GM19239 (cell line): ENCODE measurements around the gene XIST.
A peak's percentile ranks its signal among the peaks of the same experiment; 100 is the strongest.
"Not testable (repeated sequence)": the region's sequence is repeated elsewhere in the genome, so short reads cannot be mapped to it uniquely, and the experiment has no call there.

Source experiments
- DNase-seq: peaks from one replicate; pipeline ENCODE4 v3.0.0; 2011; ENCODE audit warnings: low spot score; ENCODE audit not compliant: insufficient read length
- FAIRE-seq: peaks from 2 replicates; lab custom pipeline; 2011; peaks lifted over from hg19 to GRCh38; lab: Jason Lieb, UNC

XIST gene

DNA sequence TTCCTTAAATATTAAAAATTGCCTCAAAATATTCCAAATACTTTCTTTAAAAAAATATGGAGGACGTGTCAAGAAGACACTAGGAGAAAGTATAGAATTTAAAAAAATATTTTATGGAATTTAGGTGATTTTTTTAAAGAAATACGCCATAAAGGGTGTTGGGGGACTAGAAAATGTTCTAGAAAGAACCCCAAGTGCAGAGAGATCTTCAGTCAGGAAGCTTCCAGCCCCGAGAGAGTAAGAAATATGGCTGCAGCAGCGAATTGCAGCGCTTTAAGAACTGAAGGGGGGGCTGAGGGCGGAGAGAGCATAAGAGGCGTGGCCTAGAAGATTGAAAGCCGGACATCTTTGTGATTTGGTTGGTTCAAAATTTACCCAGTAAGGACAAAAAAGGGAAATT is at the start of gene XIST:
Gene XIST, minus strand, starts transcription at position 248 of the 400 bp plus-strand sequence.
- FAIRE-seq (no peak), DNase-seq (no peak)

DNA sequence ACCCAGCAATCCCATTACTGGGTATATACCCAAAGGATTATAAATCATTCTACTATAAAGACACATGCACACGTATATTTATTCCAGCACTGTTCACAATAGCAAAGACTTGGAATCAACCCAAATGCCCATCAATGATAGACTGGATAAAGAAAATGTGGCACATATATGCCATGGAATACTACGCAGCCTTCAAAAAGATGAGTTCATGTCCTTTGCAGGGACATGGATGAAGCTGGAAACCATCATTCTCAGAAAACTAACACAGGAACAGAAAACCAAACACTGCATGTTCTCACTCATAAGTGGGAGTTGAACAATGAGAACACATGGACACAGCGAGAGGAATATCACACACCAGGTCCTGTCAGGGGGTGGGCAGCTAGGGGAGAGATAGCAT is 45.8 kb upstream of the XIST start:
- not testable (repeated sequence) for DNase-seq, FAIRE-seq

DNA sequence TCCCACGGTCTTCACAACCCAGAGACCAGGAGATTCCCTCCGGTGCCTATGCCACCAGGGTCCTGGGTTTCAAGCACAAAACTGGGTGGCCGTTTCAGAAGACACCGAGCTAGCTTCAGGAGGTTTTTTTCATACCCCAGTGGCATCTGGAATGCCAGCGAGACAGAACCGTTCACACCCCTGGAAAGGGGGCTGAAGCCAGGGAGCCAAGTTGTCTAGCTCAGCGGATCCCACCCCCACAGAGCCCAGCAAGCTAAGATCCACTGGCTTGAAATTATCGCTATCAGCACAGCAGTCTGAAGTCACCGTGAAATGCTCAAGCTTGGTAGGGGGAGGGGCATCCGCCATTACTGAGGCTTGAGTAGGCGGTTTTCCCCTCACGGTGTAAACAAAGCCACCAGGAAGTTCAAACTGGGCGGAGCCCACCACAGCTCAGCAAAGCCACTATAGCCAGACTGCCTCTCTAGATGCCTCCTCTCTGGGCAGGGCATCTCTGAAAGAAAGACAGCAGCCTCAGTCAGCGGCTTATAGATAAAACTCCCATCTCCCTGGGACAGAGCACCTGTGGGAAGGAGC is 40.1 kb upstream of the XIST start:
- not testable (repeated sequence) for FAIRE-seq, DNase-seq

DNA sequence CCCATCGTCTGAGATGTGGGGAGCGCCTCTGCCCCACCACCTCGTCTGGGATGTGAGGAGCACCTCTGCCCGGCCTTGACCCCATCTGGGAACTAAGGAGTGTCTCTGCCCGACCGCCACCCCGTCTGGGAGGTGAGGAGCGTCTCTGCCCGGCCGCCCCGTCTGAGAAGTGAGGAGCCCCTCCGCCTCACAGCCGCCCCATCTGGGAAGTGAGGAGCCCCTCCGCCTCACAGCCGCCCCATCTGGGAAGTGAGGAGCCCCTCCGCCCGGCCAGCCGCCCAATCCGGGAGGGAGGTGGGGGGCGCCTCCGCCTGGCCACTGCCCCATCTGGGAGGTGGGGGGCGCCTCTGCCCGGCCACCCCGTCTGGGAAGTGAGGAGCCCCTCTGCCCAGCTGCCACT is 29.7 kb upstream of the XIST start:
- not testable (repeated sequence) for DNase-seq, FAIRE-seq

DNA sequence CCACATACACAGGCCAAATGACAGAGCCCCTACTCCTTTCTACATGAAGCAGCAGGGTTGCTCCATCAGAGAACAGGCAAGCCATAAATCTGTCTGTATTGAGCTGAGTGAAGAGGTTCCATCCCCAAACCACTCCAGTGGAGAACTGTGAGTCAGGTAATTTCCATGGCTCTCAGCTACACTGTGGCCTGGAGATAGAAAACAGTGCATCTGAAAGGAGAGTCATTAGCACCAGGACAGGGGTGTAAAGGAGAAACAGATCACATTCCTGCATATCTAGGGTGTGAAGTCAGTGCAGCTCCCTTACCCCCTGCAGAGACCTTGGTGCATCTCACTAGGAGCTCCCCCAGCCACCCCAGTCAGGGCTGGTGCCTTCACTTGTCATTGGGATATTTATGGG is 25.2 kb upstream of the XIST start:
- no peak for FAIRE-seq
- no peak for DNase-seq

DNA sequence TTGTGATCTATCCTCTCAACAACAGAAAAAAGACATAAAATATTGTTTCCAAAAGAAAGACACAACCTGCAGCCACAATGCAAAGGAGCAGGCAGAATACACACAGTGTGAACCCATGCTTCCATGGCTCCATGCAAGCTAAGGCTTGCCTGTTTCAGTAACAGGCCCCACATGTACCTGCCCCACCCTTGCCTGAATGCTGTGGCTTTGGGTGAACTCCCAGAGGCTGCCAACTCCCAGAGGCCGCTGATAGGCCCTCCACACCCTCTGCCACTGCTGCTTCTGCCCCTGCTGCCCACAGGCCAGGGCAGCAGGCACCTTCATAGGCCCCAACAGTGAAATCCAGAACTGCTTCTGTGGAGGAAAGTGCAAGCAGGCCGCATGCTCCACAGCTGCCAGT is 24.4 kb upstream of the XIST start:
- FAIRE-seq (no peak), DNase-seq (no peak)

DNA sequence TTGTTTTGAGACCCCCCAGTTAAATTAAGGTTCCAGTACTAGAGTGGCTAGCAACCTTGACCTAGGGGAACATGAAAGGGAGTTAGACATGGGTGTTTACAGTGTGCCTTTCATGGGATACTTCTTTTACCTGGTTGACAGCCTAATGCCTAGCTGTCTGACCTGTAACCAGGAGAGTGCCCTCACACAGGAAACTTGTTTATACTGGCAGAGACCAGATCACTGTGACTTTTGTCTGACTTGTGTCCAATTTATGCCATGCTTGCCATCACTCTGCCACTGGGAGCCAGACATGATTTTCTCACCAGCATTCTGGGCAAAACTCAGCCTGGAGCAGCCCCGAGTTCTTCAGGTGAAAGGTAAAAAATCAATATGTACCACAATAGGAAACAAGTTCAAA is 16.4 kb upstream of the XIST start:
- no peak for FAIRE-seq
- DNase-seq = no peak

DNA sequence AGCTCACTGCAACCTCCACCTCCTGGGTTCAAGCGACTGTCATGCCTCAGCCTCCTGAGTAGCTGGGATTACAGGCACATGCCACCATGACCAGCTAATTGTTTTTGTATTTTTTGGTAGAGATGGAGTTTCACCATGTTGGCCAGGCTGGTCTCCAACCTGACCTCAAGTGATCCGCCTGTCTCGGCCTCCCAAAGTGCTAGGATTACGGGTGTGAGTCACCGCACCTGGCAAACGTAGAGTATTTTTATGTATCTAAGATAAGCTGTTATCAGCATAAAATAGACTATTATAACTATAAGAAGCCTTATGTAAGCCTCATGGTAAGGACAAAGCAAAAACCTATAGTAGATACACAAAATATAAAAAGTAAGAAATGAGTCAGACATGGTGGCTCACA is 14.6 kb upstream of the XIST start:
- no peak for FAIRE-seq
- no peak for DNase-seq

DNA sequence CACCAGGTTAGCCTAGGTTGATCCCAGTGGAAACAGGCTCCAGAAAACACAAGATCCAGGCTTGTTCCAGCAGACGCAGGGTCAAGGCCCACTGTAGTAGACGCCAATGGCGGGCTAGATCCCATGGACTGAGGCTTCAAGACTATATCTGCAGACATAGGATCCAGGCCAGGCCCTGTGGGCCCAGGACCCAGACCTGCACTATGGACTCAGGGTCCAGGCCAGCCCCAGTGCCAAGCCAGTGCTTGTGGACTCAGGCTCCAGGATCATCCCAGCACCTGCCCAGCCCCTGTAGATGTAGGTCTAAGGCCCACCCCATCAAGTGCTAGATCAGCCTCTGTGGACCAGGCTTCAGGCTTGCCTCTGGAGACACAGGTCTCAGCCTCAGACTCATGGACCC is 11.3 kb upstream of the XIST start:
- FAIRE-seq (no peak), DNase-seq (no peak)

DNA sequence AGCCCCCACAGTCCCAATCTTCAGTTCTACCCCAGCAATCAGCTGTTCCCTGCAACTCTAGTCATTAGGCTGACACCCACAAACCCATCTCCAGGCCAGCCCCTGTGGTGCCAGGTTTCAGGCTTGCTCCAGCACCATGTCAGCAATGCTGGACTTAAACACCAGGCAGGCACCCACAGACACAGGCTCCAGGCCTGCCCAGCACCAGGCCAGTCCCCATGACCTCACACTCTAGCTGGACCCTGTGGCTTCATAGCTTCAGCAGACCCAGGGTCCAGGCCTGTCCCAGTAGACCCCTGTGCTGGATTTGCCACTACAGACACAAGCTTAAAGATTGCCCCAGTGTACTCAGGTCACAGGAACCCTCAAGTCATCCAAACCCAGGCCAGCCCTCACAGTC is 10.8 kb upstream of the XIST start:
- no peak for DNase-seq
- no peak for FAIRE-seq

DNA sequence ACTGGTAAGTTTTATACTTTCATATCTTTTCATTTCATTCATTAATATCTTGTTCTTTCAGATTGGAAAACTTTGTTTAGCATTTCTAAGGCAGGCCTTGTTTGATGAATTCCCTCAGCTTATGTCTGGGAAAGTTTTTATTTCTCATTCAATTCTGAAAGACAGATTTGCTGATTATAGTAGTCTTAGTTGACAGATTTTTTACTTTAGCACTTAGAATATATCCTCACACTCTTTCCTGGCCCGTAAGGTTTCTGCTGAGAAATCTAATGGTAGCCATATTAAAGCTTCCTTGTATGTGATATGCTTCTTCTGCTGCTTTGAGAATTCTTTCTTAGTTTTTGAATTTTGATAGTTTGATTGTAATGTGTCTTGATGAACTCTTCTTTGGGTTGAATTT is 7.1 kb upstream of the XIST start:
- DNase-seq = no peak
- FAIRE-seq = no peak

DNA sequence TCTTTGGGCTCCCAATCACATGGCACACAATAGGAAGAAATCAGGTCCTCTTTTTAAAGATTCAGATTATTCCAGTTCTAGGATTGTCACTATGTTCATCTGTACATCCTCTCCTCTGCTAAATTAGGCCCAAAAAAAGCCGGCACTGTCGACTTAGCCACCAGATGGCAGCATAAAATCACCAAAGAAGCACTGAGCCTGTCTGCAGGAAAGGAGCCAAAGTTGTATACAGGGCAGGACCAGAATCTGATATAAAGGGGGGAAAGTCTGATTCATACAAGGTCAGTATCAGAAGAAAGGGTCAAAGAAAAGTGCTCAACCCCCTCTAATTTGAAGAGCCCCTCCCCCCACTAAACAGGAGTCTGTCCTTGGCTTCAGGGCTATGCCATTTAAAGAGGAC is 3.0 kb upstream of the XIST start:
- FAIRE-seq (peak; percentile 95), DNase-seq (peak; percentile 9)

DNA sequence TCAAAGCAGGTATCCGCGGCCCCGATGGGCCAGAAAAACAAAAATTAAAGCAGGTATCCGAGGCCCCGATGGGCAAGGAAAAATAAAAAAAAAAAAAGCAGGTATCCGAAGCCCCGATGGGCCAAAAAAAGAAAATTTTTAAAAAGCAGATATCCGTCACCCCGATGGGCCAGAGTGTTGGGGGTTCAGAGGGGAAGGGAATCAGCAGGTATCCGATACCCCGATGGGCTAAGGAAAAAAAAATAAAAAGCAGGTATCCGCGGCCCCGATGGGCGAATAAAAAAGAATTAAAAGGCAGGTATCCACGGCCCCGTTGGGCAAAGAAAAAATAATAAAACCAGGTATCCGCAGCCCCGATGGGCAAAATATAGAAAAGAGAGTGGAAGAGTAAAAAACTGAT is 492 bp downstream of the XIST start:
- DNase-seq (no peak), FAIRE-seq (no peak)

DNA sequence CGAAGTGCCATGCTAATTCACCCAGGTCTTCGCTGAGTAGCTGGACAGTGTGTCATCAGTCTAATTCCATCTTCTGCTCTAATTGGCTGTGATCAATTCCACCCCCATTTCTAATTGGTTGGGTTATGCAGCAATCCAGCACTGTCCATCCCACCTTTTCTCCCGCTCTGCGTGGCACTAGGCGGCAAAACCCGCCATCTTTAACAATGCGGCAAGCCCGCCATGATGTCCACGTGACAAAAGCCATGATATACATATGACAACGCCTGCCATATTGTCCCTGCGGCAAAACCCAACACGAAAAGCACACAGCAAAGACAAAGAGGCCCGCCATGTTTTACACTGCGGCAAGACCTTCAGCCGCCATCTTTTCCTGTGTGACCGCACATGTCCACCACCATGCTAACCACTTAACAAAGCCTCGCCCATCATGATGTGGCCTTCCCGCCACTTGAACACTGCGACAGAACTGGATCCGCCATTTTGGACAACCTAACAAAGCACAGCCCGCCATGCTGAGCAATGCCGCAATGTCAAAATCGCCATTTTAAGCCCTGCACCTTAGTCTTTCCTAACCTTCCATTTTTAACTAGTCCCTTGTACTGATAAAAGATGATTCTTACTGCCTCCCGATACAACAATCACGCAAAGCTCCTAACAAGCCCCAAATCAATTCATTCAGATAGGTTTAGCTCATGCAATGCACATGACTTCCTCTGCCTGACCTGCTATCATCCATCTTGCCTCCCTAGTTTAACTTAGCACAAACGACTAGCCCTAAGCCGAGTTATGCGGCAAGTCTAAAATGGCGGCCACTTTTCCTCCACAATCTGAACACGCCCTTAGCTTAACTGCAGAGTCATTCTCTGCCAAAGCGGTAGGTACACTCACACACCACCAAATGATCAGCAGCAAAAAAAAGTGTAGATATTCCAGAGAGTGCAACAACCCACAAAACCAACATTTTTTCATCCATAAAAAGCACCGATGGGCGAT is 1.2 kb downstream of the XIST start:
- DNase-seq = no peak
- no peak for FAIRE-seq

DNA sequence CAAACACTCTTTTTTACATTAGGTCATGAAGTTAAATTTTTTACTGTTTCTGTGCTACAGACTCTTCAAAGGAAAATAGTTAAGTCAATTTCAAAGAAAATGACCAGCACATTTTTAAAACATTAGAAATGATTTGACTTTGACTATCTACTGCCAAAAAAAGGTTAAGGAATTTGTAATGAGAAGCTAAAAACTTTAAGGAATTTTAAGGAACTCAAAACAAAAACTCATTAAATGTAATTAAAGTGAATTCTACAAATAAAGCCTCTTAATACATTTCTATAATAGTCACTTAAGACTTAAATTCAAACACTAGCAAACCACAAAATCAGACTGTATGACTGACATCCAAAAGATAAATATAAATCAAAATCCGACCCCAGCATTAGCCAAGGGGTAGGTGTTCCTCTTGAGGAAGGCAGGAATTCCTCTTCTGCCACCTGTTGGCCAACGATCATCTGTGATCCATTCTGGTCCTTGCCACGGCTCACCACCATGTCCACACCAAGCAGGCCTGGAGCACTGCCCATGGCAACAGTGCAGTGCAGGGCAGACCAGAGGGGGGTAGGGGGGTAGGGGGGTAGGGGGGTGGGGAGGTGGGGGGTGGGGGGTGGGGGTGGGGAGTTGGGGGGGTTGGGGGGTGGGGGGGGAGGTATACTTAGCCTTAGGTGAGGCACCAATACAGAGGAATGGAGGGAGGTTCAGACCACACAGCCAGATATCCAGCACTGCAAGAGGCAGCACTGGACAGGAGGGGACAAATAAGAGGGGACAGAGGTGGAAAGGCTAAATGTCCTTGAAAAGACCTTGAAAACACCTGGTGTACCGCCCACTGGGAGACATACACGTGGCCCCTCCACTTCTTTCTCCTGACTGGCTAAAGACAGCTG is 2.1 kb downstream of the XIST start:
- no peak for FAIRE-seq
- DNase-seq = no peak

DNA sequence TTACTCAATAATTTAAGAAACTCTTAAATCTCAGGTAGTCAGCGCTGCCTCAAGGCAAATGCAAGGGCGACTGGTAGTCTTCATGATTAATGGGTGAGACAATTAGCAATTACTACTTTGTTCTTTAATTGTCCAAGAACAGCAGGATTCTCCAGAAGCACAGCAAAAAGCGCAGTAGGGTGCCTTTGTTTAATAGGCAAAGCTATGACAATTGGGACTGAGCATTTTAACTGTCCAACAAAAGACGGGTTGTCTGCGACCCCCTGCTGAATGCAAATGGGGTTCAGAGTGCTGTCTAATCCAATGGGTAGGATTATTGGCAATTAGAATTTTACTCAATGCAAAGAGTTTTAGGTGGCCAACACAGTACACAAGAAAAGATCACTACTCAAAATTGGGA is 3.4 kb downstream of the XIST start:
- no peak for DNase-seq
- FAIRE-seq = no peak

DNA sequence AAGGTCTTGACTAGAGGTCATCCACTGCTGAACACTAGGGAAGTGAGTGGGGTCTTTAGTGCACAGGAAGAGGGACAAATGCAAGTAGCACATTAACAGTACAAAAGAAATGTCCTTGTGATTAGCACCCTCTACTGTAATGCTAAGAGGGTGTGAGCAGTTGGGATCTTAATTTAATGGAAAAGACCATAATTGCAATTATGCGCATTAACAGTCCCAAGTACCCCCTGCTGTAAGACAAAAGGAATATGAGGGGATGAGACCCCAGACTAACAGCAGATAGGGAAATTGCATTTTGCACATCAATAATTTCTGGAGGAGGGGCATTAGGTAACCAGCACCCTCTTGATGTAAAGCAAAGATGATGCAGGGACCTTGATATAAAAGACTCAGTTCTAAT is 4.5 kb downstream of the XIST start:
- FAIRE-seq (no peak), DNase-seq (no peak)

DNA sequence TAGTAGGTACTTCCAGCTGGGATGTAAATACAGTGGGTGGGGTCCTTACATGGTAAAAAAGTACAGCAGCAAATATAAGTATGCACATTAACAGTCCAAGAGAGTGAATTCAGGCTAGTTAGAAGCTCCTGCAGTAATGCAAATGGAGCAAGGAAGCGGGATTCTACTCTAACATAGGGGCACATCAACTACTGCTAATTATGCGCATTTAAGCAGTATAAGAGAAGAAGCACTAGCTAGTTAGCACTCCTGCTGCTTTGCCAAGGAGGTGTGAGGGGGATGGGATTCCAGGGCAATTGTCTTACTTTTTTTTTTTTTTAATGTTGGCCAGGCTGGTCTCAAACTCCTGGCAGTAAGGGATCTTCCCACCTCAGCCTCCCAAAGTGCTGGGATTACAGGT is 5.4 kb downstream of the XIST start:
- DNase-seq (no peak), FAIRE-seq (no peak)

DNA sequence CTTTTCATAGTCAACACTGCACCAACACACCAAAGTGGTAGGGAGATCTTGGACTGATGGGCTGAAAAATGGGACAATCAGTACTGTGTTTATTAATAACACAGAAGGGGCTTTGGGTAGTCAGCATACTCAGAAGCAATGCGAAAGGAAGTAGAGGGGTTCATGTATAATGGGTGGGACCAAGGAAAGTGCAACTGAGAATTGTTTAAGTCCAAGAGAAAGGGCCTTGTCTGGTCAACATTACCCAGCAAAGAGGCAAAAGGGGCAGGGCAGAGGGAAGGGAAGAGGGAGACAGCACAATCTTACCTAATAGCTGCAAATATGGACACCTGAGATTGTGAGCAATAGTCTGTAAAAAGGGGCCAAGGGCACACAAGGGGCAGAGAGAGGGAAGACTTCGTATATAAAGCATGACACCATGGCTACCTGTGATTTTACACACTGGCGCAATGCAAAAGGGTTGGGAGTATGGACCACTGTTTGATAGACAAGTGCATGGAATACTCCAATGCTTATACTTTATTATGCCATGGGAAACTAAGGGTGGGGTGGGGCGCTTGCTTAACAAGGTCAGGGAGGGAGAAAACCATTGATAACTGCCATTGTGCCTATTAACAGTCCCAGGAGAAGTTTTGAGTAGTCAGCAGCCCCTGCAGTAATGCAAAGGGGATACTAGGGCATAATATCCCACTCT is 9.8 kb downstream of the XIST start:
- no peak for DNase-seq
- FAIRE-seq = peak; percentile 21

DNA sequence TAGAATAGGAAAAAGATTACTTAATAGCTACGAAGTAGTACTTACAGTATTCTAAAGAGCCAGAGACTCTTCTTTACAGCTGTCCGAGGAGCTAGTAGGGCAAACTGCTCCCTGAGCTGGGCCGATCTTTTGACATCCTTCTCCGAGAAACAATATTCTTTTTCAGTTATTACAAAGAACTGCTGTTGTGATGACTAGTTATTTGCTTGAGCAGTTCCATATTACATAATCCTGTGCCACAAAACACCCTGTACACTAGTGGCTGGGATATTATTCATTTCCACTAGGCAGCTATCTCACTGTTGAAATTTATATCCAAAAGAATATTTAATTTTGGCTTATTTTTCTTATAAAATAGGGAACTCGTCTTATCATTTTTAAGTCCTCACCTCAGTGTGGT is 11.2 kb downstream of the XIST start:
- FAIRE-seq (no peak), DNase-seq (no peak)
